GM21528 (cell line): ENCODE results near the gene KXD1.
"Not testable (repeated sequence)": the region's sequence is repeated elsewhere in the genome, so short reads cannot be mapped to it uniquely, and the experiment has no call there.

Experiments
- ATAC-seq: cut with Tn5 transposase; IDR thresholded peaks from one replicate; pipeline ENCODE4 v1.9.1; 2021; ENCODE audit warnings: mild to moderate bottlenecking, moderate library complexity; ENCODE audit not compliant: unreplicated experiment, low FRiP score

Gene KXD1

DNA sequence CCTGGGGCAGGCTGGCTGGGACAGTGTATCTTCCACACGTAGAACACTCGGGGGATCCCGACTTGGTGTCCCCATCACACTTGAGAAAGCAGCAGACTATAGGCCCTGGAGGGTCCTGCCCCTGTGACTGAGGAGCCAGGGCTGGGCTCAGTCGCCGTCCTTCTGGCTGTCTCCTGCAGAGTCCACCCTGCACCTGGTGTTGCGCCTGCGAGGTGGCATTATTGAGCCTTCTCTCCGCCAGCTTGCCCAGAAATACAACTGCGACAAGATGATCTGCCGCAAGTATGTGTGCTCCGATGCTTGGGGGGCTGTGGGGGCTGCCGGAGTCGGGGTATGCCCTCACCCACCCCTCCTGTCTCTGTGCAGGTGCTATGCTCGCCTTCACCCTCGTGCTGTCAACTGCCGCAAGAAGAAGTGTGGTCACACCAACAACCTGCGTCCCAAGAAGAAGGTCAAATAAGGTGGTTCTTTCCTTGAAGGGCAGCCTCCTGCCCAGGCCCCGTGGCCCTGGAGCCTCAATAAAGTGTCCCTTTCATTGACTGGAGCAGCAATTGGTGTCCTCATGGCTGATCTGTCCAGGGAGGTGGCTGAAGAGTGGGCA, 17.1 kb downstream of the KXD1 start:
- no peak for ATAC-seq

DNA sequence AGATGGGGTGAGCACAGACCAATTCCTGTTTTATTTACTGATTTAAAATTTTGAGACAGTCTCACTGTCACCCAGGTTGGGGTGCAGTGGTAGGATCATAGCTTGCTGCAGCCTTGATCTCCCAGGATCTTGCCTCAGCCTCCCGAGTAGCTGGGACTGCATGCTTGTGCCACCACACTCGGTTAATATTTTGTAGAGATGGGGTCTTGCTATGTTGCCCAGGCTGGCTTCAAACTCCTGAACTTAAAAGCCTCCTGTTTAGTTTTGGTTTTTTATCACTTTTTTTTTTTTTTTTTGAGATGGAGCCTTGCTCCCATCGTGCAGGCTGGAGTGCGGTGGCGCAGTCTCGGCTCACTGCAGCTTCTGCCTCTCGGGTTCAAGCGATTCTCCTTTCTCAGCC, 18.7 kb downstream of the KXD1 start:
- no peak for ATAC-seq

DNA sequence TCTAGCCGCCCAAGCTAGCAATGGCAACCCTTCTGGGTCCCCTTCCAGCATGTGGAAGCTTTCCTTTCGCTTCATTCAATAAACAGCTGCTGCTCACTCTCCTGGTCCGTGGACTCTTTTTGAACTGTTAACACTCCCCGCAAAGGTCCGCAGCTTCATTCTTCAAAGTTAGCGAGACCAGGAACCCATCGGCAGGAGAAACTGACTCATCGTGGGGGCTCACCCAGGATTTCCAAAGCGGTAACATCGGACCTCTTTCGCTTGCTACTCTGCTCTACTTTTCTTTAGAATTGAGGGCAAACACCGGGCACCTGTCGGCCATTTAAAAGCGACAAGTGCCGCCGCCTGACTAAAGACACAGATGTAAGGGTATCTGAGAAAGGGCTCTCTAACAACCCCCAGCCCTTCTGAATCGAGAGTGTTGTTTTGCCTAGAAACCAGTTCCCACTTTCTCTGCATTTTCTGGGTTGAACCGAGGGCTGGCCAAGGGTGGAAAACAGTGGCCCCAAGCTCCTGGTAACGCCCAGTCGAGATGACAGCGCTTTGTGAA, 19.8 kb downstream of the KXD1 start:
- ATAC-seq = no peak

DNA sequence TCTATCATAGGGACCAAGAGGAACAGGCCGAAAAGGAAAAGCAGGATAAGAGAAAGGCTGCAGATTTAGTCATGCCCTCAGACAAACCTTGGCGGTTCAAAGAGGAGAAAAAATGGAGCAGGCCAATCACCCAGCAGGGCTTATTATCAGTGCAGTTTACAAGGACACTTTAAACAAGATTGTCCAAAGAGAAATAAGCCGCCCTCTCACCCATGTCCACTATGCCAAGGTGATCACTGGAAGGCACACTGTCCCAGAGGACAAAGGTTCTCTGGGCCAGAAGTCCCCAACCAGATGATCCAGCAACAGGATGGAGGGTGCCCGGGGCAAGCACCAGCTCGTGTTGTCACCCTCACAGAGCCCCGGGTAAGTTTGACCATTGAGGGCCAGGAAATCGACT, 22.6 kb downstream of the KXD1 start:
- no peak for ATAC-seq

DNA sequence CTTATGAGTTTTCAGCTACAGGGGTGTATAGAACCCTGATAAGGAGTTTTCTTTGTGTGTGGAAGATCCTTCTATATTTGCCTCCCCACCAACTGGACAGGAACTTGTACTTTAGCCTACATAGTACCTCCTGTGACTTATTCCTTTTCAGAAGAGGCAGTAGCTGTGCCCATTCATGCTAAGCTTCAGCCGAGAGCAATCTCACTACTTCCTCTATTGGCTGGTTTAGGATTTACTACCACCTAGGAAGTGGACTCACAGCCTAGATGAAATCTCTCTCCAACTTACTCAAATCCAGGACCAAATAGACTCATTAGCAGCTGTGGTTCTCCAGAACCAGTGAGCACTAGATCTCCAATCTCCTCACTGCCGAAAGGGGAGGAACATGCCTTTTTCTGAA, 28.6 kb downstream of the KXD1 start:
- ATAC-seq = no peak

DNA sequence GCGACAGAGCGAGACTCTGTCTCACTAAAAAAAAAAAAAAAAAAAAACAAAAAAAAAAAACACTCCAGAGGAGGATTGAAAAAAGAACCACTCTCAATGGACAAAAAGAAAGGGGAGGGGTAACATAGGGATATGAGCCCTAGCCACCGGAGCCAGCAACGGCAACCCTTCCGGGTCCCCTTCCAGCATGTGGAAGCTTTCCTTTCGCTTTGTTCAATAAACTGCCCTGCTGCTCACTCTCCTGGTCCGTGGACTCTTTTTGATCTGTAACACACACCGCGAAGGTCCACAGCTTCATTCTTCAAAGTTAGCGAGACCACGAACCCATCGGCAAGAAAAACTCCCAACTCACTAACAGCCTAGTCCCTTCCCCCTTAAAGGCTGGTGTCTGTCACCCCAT, 29.9 kb downstream of the KXD1 start:
- no peak for ATAC-seq

DNA sequence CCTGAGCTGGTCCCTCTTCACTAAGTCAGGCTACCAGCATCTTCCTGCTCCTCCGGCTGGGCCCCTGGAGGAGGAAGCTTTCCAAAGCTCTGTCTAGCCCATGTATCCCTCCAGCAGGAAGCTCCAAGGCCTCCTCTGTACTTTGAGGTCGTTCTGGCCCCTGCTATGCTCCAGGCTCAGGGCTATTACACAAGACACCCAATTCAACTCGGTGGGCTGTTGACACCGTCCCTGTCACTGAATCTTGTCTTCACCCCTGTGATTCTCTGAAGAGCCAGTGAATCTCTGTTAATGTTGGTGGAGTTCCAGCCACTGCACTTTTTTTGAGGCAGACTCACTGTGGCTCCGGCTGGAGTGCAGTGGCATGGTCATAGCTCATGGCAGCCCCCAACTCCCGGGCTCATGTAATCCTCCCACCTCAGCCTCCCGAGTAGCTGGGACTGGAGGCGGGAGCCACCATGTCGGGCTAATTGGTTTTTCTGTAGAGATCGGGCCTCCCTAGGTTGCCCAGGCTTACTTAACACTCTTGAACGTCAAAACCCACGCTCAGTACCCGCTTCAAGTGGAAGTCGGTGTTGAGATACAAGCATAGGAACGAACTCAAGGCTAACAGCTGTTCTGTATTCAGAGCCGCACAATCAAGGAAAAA, 30.4 kb downstream of the KXD1 start:
- ATAC-seq = no peak

DNA sequence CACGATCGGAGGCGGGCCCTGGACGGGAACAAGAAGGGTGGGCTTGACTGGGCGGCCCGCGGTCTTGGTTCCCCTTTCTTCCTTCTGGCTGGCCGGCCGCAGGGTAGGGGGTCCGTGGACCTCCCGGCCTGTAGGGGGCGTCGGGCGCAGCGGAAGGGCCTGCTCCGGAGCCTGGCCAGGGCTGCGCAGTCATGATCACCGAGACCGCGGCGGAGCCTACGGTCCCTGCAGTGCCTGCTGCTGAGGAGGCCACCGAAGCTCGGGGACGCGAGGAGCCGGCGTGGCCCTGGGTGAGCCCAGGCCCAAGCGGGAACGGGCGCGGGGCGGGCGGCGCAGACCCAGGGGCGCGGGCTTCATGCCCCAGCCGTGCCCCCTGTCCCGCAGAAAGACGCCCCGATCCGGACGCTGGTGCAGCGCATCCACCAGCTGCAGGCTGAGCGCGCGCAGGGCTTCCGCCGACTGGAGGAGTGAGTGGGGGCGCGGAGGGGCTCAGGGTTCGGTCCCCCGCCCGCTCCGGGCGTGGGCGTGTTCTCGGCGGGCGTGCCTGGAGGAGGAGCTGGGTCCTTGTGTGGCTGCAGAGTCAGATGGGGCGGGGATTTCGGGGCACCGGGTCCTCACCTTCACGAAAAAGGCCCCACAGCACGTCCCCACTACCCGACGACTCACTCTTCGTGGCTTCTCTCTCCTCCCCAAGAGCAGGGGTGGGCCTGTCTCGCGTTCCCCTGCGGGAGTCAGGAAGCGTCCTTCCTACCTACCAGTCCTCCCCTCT, 31.1 kb downstream of the KXD1 start, which contains the start of gene REX1BD:
Gene REX1BD, plus strand, starts transcription at position 188 of the 769 bp plus-strand sequence. Its CDS starts 4 bp downstream, at position 192.
- ATAC-seq = peak; percentile 74

DNA sequence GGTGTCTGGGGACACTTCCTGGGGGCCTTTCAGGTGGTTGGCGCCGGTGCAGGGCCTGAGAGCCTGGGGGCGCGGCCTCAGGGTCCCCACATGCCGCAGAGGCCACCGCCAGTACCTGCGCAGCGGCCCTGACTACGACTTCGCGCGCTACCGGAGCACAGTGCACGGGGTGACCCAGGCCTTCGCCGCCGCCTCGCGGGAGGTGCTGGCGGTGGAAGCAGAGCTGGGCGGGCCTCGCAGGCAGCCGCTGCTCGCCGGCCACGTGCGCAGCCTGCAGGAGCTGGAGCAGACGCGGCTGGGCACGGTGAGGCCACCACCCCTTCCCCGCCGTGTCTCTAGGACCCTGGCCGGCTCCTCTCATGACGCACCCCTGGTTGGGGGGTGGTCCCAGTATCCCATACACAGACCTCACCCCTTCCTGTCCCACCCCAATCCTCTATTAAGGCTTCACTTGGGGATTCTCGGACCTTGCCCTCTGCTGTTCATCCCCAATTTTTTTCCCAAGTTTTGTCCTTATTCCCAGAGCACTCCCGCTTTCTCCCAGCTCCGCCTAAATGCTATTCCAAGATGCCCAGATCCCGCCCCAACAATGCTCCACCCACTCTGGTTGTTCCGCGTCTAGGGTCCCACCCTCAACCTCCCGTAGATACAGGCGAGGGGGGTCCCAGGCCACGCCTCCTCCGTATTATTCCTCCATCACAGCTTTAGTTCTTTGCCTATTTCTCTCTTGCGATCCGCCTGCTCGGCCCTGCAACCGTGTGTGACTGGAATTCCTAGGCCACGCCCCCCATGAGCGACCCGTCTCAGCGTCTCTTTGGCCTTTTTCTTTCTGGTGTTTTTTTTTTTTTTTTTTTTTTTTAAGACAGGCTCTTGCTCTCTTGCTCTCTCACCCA, 32.0 kb downstream of the KXD1 start:
- peak; percentile 38 for ATAC-seq

DNA sequence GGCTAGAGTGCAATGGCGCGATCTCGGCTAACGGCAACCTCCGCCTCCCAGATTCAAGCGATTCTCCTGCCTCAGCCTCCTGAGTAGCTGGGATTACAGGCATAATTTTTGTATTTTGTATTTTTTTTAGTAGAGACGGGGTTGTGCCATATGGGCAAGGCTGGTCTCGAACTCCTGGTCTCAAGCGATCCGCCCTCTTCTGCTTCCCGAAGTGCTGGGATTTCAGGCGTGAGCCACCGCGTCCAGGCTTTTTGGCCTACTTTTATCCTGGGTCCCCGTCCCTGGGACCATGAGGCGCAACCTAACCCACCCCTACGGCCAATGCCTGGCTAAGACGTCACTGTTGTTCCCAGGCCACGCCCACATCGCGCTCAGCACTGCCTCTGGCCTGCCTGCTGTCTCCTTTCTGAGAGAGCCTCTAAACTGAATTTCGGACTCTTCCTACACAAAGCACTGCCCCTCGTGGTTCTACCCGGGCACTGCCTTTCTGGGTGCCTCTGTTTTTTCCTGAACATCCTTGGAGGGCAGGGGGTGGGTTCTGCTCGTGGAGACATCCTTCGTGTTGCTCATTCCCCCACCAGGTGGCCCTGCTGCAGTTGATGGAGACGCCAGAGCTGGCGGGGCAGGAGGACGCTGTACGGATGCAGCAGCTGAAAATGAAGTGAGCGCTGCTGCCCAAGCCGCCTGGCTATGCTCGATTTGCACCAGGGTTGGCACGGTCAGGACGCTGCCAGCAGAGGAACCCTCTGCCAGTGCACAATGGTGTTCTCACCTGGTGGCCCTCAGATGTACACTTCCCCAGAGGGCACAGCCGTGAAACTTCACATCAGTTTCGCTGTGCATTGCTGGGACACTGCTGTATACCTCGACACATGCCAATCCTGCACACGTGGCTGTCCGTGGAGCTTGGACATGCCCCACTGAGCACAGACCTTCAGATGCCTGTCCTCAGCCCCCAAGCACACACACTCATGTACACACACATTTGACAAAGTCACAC, 32.9 kb downstream of the KXD1 start:
- ATAC-seq = no peak

DNA sequence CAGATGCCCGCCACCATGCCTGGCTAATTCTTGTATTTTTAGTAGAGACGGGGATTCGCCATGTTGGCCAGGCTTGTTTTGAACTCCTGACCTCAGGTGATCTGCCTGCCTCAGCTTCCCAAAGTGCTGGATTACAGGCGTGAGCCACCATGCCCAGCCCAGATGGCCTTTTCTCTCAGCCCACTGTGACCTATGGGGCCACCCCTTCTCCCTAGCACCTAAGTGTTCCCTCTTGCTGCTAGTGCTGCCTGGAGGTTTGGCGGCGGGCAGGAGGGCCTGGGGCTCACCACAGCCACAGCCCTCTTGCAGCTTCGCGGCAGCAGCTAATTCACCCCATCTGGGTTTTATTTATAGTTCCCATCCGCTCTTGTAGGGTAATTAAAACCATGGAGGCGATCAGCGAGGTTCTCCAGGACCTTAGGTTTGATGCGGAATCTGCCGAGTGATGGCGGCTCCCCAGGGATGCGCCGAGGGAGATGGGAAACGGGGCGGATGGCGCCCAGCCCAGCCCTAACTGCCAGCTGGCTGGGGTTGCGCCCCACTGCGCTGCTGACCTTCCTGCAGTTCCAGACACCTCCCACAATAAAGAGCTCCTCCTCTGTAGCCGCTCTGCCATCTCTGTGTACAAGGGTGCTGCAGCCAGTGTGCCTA, 34.2 kb downstream of the KXD1 start:
- ATAC-seq = no peak

DNA sequence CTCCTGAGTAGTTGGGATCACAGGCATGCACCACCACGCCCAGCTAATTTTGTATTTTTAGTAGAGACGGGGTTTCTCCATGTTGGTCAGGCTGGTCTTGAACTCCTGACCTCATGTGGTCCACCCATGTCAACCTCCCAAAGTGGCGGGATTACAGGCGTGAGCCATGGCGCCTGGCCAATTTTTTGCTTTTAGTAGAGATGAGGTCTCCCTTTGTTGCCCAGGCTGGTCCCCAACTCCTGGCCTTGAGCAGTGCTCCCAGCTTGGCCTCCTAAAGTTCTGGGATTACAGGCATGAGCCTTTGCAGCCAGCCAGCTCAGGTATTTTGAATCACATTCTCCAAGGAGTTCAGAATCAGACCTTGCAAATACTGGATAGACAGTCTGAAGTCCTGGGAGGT, 35.1 kb downstream of the KXD1 start:
- ATAC-seq = not testable (repeated sequence)

DNA sequence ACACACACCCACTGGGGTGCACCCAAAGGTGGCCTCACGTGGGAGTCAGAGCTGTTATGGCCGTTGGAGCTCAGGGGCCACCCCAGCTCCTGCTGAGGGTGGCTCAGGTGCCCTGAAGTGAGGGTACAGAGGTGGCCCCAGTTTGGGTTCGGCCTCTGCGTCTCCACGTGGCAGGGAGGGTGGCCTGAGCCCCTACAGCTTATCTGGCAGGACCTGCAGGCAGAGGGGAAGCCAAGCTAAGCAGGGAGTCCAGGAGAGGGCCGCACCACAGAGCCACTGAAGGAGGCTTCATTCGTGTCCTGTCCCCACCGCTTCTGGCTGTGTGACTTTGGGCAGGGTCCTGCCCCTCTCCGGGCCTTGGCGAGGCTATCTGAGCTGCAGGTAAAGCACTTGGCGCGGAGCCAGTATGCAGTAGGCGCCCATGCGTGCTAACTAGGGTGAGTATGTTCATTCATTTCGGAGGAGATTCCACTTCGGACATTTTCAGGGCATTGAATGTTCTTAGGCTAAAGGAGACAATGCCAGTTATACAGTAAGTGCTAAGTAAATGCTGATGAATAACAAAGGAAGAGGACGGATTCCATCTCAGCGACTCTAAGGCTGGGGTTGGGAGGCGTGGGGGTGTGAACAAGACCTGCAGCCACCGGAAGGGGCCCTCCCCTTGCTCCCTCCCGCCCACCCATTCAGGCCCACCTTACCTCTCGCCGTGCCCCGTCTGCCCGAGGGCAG, 35.9 kb downstream of the KXD1 start:
- no peak for ATAC-seq

DNA sequence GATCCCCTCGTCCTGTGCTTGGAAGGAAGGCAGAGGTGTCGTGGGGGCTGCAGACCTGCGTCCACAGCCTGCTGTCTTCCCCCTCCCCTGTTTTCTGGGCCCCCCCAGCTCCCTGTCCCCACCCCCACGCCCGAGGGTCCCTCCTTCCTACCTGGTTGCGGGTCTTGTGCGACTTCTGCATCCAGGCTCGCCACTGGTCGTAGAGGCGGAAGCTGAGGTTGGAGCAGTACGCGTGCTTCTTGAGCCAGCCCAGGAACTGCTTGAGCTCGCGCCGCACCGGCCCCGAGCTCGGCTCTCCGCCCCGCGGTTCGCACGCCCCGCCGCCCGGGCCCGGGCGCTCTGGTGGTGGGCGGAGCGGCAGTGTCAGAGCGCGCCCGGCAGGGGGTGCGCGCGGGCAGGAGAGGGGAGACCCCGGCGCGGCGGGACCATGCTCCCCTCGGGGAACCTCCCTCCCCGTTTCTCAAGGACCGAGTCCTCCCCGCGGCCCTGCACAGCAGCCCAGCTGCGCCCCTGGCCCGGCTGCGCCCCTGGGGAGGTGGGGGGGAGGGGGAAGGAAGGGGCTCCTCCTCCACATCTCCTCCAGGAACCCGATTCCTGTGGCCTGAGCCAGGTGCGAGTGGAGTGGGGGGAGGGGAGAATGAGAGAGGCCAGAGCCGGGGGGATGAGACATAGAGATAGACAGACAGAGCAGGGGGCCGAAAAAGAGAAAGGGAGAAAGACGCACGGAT, 36.6 kb downstream of the KXD1 start:
- no peak for ATAC-seq

DNA sequence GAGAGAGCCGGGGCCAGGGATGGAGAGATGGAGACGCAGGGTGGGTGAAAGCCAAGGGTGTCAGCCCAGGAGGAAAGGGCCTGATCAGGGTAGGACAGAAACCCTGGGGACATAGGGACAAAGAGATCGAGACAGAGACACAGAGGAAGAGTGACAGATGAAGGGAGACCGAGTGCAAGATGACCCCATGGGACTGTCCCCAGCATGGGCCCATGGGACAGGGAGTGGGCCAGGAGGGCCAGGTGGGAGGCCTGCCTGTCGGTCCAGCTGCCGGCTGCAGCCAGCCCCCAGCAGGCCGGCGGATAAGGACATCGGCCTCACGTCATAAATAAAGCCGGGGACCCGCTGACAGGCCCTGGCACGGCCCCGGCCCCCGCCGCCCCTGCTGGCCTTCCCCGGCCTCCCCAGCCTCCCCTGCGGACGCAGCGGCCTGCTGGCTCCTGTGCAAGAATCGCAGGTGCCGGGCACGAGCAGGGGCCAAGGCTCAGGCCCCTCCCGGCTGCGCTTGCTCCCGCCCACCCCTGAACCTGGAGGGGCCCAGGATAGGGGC, 37.2 kb downstream of the KXD1 start:
- no peak for ATAC-seq

DNA sequence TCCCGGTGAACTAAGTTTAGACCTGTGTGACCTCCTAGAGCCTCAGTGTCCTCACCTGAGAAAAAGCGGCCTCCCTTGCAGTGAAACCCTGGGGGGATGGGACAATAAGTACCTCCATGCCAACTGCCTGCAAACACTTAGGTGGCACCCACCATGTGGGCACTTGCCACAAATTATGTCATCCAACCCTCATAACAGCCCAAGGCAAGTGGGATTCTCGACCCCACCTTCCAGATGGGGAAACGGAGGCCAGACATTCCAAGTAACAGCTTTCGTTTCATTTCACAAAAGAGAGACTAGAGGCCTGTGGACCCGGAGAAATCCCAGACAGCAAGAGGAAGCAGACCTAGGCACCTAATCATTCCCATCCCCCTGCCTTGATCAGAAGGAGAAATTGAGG, 37.8 kb downstream of the KXD1 start:
- ATAC-seq = no peak

DNA sequence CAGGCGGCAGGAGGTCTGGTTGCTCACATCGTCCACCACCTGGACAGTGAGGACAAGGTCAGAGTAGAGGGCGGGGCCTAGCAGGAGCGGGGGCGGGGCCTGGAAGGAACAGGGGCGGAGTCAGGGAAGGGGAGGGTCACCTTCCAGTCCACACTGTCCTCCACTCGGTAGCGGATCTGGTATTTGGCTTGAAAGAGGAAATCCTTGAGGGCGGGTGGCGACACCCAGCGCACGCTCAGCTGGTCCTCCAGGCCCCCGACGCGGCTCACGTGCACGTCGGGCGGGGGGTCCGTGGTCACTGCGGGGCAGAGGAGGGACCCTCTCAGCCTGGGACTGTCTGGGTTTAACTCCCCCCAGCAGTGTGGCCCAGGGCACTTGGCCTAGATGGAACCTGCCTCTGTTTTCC, 39.1 kb downstream of the KXD1 start:
- ATAC-seq = no peak
